Neural cell (in vitro differentiated cells): Measurements from ENCODE around the gene SYNGR1. TPM values are rescaled to one million over a fixed set of nuclear protein-coding genes. Genes with fewer than 3 reads are reported as not detected.

Source experiments
- H2AFZ ChIP-seq: fragments of 200-600, 300-800 bp; sonication (generic), shearing (Covaris generic); 2 replicates; pipeline ENCODE4 v1.6.0; 2014; ENCODE audit warnings: low read depth, mild to moderate bottlenecking, antibody characterized with exemption, low read length, moderate library complexity
- H3F3A ChIP-seq: fragments of 200-600 bp; shearing (Covaris generic); 2 replicates; pipeline ENCODE4 v1.6.1; 2016; ENCODE audit warnings: mild to moderate bottlenecking, moderate library complexity, mixed read lengths, antibody characterized with exemption, low read length; ENCODE audit not compliant: insufficient read depth, poor library complexity, severe bottlenecking
- H3K27ac ChIP-seq: fragments of 200-600, 300-800 bp; sonication (generic), shearing (Covaris generic); 2 replicates; pipeline ENCODE4 v1.5.1; 2014; ENCODE audit warnings: mild to moderate bottlenecking, low read length, moderate library complexity
- H3K27me3 ChIP-seq: fragments of 300-800, 200-600 bp; sonication (generic), shearing (Covaris generic); 2 replicates; pipeline ENCODE4 v1.6.0; 2014; ENCODE audit warnings: mild to moderate bottlenecking, low read depth, low read length, moderate library complexity; ENCODE audit not compliant: insufficient read depth
- H3K36me3 ChIP-seq: fragments of 300-800, 200-600 bp; sonication (generic), shearing (Covaris generic); 2 replicates; pipeline ENCODE4 v1.5.1; 2014; ENCODE audit warnings: mild to moderate bottlenecking, antibody characterized with exemption, low read length, moderate library complexity; ENCODE audit not compliant: insufficient read depth
- H3K4me2 ChIP-seq: fragments of 300-800, 200-600 bp; sonication (generic), shearing (Covaris generic); 2 replicates; pipeline ENCODE4 v1.6.0; 2014; ENCODE audit warnings: mild to moderate bottlenecking, low read length
- H3K4me3 ChIP-seq: fragments of 300-800, 200-600 bp; sonication (generic), shearing (Covaris generic); 2 replicates; pipeline ENCODE4 v1.5.1; 2014; ENCODE audit warnings: mild to moderate bottlenecking, low read length, moderate library complexity
- H3K79me2 ChIP-seq: fragments of 200-600 bp; shearing (Covaris generic); replicated peaks from 2 replicates; pipeline ENCODE4 v1.6.0; 2014; ENCODE audit warnings: mild to moderate bottlenecking, low read length, moderate library complexity; ENCODE audit not compliant: insufficient read depth
- H3K9ac ChIP-seq: fragments of 300-800, 200-600 bp; sonication (generic), shearing (Covaris generic); 2 replicates; pipeline ENCODE4 v1.6.1; 2016; ENCODE audit warnings: mild to moderate bottlenecking, low read length, mixed read lengths
- H3K9me2 ChIP-seq: fragments of 200-600 bp; shearing (Covaris generic); 2 replicates; pipeline ENCODE4 v1.6.1; 2016; ENCODE audit warnings: mild to moderate bottlenecking, low read length, mixed read lengths; ENCODE audit not compliant: insufficient read depth
- H3K9me3 ChIP-seq: fragments of 200-600, 300-800 bp; sonication (generic), shearing (Covaris generic); 2 replicates; pipeline ENCODE4 v1.6.1; 2016; ENCODE audit warnings: mild to moderate bottlenecking, mixed run types, low read length, moderate library complexity, mixed read lengths
- H4K20me1 ChIP-seq: fragments of 200-600 bp; shearing (Covaris generic); 2 replicates; pipeline ENCODE4 v1.6.1; 2016; ENCODE audit warnings: mild to moderate bottlenecking, mixed run types; ENCODE audit not compliant: insufficient read depth
- CTCF ChIP-seq: fragments of 450-650 bp; IDR thresholded peaks from 2 replicates; pipeline ENCODE4 v1.5.1; 2014; ENCODE audit warnings: antibody characterized with exemption, mild to moderate bottlenecking, moderate library complexity; ENCODE audit not compliant: poor library complexity, severe bottlenecking
- EP300 ChIP-seq: fragments of 450-650 bp; conservative IDR thresholded peaks from 2 replicates; pipeline ENCODE4 v1.6.1; 2014; ENCODE audit warnings: antibody characterized with exemption, mild to moderate bottlenecking, moderate library complexity; ENCODE audit not compliant: poor library complexity, severe bottlenecking
- EZH2 ChIP-seq: fragments of 200-600, 300-800 bp; shearing (Covaris generic), sonication (generic); IDR thresholded peaks from 2 replicates; pipeline ENCODE4 v1.6.1; 2014; ENCODE audit warnings: antibody characterized with exemption, low read length, borderline replicate concordance, mild to moderate bottlenecking; ENCODE audit not compliant: insufficient read depth, poor library complexity, severe bottlenecking
- MXI1 ChIP-seq: fragments of 450-650 bp; conservative IDR thresholded peaks from 2 replicates; pipeline ENCODE4 v1.6.1; 2014; ENCODE audit warnings: antibody characterized with exemption, mild to moderate bottlenecking; ENCODE audit not compliant: poor library complexity, severe bottlenecking
- POLR2AphosphoS5 ChIP-seq: IDR thresholded peaks from 2 replicates; pipeline ENCODE4 v1.6.1; 2012
- RAD21 ChIP-seq: fragments of 450-650 bp; conservative IDR thresholded peaks from 2 replicates; pipeline ENCODE4 v1.6.1; 2014; ENCODE audit warnings: antibody characterized with exemption, mild to moderate bottlenecking, moderate library complexity
- REST ChIP-seq: IDR thresholded peaks from 2 replicates; pipeline ENCODE4 v1.6.1; 2012; ENCODE audit warnings: borderline replicate concordance
- SMC3 ChIP-seq: fragments of 450-650 bp; conservative IDR thresholded peaks from 2 replicates; pipeline ENCODE4 v1.6.1; 2014; ENCODE audit warnings: antibody characterized with exemption, mild to moderate bottlenecking, moderate library complexity; ENCODE audit not compliant: poor library complexity
- TAF1 ChIP-seq: IDR thresholded peaks from 2 replicates; pipeline ENCODE4 v1.6.1; 2012; ENCODE audit warnings: low read depth
- polyA plus RNA-seq: library from polyadenylated mRNA; depleted of rRNA; stranded (reverse); fragments of >200 nt; gene quantifications from 2 replicates; pipeline ENCODE4 v1.2.3, GENCODE V29; 2014

The SYNGR1 gene
- polyA plus RNA-seq, 1 donor from 2014 or later: 68.4 TPM

- H3K4me2 ChIP-seq: no peak overlapping the region
Measured at GRCh38 chr22:39382410-39382809, 32.6 kb downstream of the SYNGR1 start.

GRCh38 chr22:39383841-39384625 is 34.2 kb downstream of the SYNGR1 start:
- H3F3A ChIP-seq: no peaks in the 10 kb centered on the region
- peaks cover 11% of the 10 kb centered on the region for H3K27me3 ChIP-seq
- no peaks in the 10 kb centered on the region for H3K36me3 ChIP-seq
- H3K79me2 ChIP-seq: no peaks in the 10 kb centered on the region
- no peaks in the 10 kb centered on the region for H4K20me1 ChIP-seq
- H3K9me2 ChIP-seq: no peaks in the 10 kb centered on the region
- H3K9ac ChIP-seq: no peak overlapping the region
- H3K9me3 ChIP-seq: no peaks in the 10 kb centered on the region
- no peak overlapping the region for H3K27ac ChIP-seq
- no peak overlapping the region for H3K4me3 ChIP-seq
- H2AFZ ChIP-seq: no peak overlapping the region
- no peak overlapping the region for H3K4me2 ChIP-seq
- TF ChIP-seq EP300: no peak
- no peak for TF ChIP-seq EZH2
- no peak for TF ChIP-seq CTCF
- TF ChIP-seq SMC3: no peak
- TF ChIP-seq TAF1: no peak

More at GRCh38 chr22:39382410-39382809, 32.6 kb downstream of the SYNGR1 start:
- Histone ChIP-seq H3K4me3 (no peak overlapping the region), H3K27me3 (no peaks in the 10 kb centered on the region), H3K9me2 (no peaks in the 10 kb centered on the region), H3K9ac (no peak overlapping the region), H3K9me3 (no peaks in the 10 kb centered on the region), H4K20me1 (no peaks in the 10 kb centered on the region), H3K36me3 (no peaks in the 10 kb centered on the region), H2AFZ (no peak overlapping the region), H3K79me2 (no peaks in the 10 kb centered on the region), H3K27ac (no peak overlapping the region), H3F3A (no peaks in the 10 kb centered on the region)
- TF ChIP-seq RAD21: no peak
- no peak for TF ChIP-seq SMC3
- no peak for TF ChIP-seq MXI1
- TF ChIP-seq POLR2AphosphoS5: no peak
- no peak for TF ChIP-seq EP300
- no peak for TF ChIP-seq TAF1
- no peak for TF ChIP-seq REST
- no peak for TF ChIP-seq CTCF
- TF ChIP-seq EZH2: no peak
